ENCODE data around the gene PCSK2.

PCSK2 gene

GRCh38 chr20:17399303-17399985 is 172.6 kb downstream of the PCSK2 start:
- no peak for DNase-seq (ENCODE audit: low read depth in 2 of 2)

GRCh38 chr20:17403461-17403860 is 176.6 kb downstream of the PCSK2 start:
- DNase-seq (ENCODE audit: low read depth in 2 of 2), result no peak

DNA sequence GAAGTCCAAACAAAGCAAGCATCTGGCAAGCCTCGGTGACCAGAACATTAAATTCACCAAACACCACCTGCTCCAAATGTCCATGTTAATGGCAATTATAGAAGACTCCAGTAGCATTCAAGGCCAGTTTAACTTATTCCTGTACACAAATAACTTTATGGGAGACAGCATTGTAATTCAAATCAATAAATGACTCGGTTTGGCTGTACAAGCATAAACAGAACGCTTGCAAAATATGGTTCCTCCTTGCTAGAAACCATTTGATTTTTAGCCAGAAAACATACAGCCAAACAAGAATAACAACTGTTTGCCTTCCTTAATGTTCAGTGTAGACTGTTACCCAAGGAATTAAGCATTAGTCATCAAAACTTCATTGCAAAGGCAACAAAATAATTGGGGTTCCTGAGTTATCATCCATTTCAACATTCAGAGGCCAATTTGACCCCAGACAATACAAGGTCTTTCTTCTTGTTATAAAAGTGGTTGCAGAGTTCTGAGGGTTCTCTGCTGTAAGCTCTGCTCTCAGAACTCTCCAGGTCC is 179.3 kb downstream of the PCSK2 start:
- no peak for DNase-seq (ENCODE audit: low read depth in 2 of 2)

DNA sequence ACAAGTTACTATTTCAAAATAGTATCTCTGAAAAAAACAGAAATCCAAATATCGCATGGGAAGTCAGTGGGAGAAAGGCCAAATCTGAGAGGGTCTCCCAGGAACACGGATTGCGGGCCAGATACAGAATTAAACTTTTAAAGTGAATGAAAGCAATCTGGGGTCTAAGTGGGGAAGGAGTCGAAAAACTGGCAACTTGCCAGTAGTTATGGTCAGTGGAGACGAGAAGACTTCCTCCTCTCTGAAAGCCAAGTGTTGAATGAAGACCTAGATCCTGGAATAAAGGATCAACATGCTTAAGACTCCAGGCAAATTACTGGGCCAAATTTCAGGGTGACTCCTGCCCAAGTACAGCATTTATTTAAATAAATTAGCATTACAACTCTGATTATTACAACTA is 180.7 kb downstream of the PCSK2 start:
- no peak for DNase-seq (ENCODE audit: low read depth in 2 of 2)

GRCh38 chr20:17417225-17417624 is 190.4 kb downstream of the PCSK2 start:
- no peak for DNase-seq (ENCODE audit: low read depth in 2 of 2)

DNA sequence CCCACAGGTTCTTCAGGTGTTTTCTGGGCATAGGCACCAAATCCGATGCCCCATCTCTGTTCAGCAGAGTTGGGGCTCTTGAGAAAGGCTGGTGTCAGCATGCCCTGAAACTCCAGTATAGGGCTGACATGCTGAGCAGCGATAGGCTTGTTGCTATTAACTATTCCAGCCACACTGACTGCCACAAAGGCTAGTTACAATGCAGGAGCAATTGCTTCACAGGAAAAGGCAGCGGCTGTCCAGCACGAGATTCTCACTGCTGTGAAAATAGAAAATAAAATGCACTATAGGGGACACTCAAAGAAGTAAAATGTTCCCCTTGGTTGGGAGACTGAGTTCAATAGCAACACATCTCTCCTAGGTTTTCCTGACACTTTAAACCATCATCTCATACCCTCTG is 191.9 kb downstream of the PCSK2 start:
- no peak for DNase-seq (ENCODE audit: low read depth in 2 of 2)

DNA sequence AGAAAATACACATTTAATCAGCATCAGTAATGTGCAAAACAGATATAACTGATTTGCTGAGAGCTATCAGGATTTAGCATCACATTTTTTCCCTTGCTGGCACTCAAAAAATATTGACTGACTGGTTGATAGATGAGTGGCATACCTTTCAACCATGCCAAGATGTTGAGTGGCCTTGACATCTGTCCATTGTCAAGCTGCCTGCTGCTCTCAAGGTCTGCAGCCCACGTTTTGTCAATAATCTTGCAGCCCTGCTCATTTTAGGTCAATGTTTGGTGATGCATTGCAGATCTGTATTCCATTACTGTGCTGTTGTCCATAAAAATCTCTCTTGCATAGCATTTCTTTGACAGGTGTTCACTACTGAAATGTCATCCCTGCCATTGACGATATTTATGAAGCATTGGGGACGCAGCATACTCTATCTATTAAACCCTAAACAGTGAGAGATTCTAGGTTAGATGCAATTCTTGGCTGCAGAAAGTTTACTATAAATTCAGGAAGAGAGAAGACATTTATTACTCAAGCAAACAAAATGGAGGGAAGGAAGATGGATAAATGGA is 192.7 kb downstream of the PCSK2 start:
- DNase-seq (ENCODE audit: low read depth in 2 of 2), result no peak

- DNase-seq (ENCODE audit: low read depth in 2 of 2), result no peak
These were observed 194.7 kb downstream of the PCSK2 start for GRCh38 chr20:17421493-17421892.

GRCh38 chr20:17423782-17424181 is 196.9 kb downstream of the PCSK2 start:
- DNase-seq (ENCODE audit: low read depth in 2 of 2), result no peak

GRCh38 chr20:17427638-17428037 is 200.8 kb downstream of the PCSK2 start:
- no peak for DNase-seq (ENCODE audit: low read depth in 2 of 2)

GRCh38 chr20:17430125-17430950 is 203.5 kb downstream of the PCSK2 start:
- no peak for DNase-seq (ENCODE audit: low read depth in 2 of 2)

GRCh38 chr20:17431621-17432364 is 205.0 kb downstream of the PCSK2 start:
- DNase-seq (ENCODE audit: low read depth in 2 of 2), result peak in 1 of 2 experiments; percentile 39

DNA sequence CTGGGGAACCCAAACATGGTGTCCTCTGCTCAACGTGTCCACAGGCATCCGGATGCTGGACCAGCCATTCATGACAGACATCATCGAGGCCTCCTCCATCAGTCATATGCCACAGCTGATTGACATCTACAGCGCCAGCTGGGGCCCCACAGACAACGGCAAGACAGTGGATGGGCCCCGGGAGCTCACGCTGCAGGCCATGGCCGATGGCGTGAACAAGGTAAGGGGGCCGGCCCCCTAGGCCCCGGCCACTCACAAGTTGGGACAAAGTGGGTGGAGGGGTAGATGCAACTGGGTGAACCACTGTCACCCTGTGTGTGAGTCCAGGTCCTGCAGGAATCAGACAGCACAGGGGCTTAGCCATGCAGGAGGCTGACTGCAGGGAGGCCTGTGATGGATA is 209.8 kb downstream of the PCSK2 start:
- no peak for DNase-seq (ENCODE audit: low read depth in 2 of 2)

DNA sequence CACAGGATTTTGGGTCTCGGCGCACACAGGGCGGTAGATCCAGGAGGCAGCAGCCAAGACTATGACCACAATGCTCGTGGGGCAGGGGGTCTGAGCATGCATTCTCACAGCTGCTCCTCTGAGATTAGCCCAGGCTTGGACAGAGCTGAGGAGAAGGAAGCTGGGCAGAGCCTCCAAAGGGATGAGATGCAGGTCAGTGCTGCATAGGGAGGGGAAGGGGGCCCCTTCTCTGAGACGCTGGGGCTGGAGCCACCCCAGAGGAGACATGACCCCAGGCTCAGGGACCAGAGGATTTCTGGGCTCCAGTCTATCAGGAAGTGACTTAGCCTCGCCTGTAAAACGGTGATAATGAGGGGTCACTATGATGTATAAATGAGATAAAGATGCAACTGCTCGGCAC is 210.4 kb downstream of the PCSK2 start:
- no peak for DNase-seq (ENCODE audit: low read depth in 2 of 2)

DNA sequence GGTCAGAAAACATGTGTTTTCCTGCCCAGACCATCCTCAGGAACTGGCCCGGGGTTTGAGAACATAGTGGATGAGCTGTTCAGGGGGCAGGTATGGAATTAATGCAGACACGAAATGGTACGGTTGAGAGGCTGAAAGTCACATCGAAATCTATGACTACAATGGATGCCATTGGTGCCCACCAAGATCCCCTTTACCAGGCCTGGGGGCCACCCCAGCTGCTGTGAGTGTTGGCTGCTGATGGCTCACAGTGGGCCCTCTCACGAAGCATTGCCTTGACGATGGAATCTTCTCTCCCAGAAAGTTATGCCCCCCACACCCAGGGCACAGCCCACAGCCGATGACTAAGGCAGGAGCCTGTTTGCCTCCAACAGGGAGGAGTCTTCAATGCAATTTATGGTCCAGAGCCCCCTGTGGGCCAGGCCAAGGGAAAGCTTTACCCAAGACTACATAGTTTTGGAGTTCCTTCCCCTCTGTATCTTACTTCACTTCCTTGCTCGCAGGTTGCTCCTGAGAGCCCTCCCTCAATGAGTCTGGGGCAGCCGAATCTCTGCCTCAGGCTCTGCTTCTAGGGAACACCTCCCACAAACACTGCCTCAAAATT is 211.7 kb downstream of the PCSK2 start:
- DNase-seq (ENCODE audit: low read depth in 2 of 2), result no peak

- no peak for DNase-seq (ENCODE audit: low read depth in 2 of 2)
These were observed 212.9 kb downstream of the PCSK2 start for GRCh38 chr20:17439616-17440296.

GRCh38 chr20:17441745-17442144 is 214.9 kb downstream of the PCSK2 start:
- DNase-seq (ENCODE audit: low read depth in 2 of 2), result no peak

DNA sequence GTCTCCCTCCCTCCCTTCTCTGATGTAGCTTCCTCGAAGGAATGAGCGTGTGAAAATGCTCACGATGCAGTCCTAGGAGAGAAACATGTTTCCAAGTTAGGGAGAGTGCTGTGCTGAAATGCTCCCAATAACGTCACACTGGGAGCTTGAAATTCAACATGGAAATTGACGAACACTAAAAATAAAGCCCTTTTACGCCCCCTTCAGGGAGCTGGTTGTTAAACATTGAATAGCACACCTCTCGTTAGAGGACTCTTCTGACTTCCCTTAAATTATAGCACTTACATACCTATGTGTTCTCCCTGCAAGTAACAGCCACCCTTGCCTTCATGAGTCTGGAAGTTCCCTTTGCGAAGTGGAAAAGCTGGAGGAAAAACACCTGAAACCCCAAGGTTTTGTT is 215.7 kb downstream of the PCSK2 start:
- no peak for DNase-seq (ENCODE audit: low read depth in 2 of 2)

DNA sequence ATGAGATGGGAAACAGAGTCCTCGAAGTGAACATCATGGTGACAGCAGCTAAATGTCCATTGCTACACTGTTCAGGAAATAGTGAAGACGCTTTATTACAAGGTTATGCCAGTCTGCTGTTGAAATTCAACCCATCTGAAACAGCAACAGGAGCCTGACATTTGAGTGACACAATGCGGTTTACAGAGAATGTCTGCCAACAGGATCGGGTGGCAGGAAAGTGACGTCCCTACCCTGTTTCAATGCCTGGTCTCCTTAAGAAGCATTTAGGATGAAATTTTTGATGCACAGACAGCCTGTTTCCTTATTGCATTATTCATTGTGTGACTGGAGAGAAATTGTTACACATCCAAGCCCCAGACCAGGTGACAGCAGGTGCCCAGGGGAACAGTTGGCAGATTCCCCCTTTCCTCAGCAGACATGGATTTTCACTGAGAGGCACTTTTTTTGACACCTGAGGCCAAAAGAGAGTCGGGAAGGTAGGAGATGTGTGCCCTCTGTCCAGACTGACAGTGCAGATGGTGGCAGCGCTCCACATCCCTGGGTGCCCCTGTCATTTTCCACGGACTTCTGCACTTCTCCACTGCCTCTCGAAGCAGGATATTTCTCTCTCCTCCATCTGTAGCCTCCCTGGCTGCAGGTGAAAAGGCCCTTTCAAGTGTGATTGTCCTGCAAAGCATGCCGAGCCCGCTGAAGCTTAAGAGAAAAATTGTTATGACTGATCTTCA is 216.5 kb downstream of the PCSK2 start:
- DNase-seq (ENCODE audit: low read depth in 2 of 2), result no peak

GRCh38 chr20:17444091-17444490 is 217.3 kb downstream of the PCSK2 start:
- DNase-seq (ENCODE audit: low read depth in 2 of 2), result no peak

All from stimulated activated CD4-positive, alpha-beta T cell treated with anti-CD3 and anti-CD28 coated beads, Interleukin-12 subunit alpha, Interleukin-12 subunit beta, amount 100 ng/mL, for 24 hours (primary cell).